Measurements from ENCODE around the gene IRF7.

IRF7 gene

DNA sequence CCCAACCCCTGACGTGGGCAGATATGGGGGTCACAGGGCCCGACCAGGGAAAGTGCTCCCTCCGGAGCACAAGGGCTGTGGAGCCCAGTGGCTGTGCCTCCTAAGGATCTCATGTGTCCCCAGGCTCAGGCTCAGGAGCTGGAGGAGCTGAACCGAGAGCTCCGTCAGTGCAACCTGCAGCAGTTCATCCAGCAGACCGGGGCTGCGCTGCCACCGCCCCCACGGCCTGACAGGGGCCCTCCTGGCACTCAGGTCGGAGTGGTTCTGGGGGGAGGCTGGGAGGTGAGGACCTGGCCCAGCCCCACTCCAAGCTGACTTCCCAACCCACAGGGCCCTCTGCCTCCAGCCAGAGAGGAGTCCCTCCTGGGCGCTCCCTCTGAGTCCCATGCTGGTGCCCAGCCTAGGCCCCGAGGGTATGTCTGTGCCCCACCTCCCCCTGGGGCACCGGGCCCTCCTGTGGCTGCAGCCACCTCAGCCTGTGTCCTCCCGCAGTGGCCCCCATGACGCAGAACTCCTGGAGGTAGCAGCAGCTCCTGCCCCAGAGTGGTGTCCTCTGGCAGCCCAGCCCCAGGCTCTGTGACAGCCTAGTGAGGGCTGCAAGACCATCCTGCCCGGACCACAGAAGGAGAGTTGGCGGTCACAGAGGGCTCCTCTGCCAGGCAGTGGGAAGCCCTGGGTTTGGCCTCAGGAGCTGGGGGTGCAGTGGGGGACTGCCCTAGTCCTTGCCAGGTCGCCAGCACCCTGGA lies 52.5 kb downstream of the IRF7 start:
- DNase-seq, result no peak

All from suppressor macrophage (primary cell).